HEK293T (cell line): ENCODE measurements around the gene ETAA1.

Source experiments
- CTCF ChIA-PET: fragments of 350-600 bp; formaldehyde crosslinking; extraction: SDS; loops from one replicate; lab custom pipeline; 2021; ENCODE audit warnings: antibody characterized with exemption, inconsistent platforms; lab: Yijun Ruan, JAX
- POLR2A ChIA-PET: fragments of 350-600 bp; formaldehyde crosslinking; extraction: SDS; loops from one replicate; lab custom pipeline; 2020; ENCODE audit warnings: antibody characterized with exemption, inconsistent platforms; lab: Yijun Ruan, JAX
- DNase-seq: peaks from one replicate; pipeline ENCODE4 v3.0.0; 2012; ENCODE audit warnings: mixed read lengths; ENCODE audit errors: extremely low spot score
- ARNT ChIP-seq: fragments of 450-650 bp; IDR thresholded peaks from 2 replicates; pipeline ENCODE4 v1.6.1; 2017; ENCODE audit warnings: mild to moderate bottlenecking
- BHLHE40 ChIP-seq: fragments of 450-650 bp; IDR thresholded peaks from 2 replicates; pipeline ENCODE4 v1.6.1; 2016; ENCODE audit warnings: mild to moderate bottlenecking, moderate library complexity, borderline replicate concordance
- CTBP1 ChIP-seq: fragments of 450-650 bp; IDR thresholded peaks from 2 replicates; pipeline ENCODE4 v1.6.1; 2016; ENCODE audit warnings: borderline replicate concordance
- ELF4 ChIP-seq: fragments of 450-650 bp; IDR thresholded peaks from 2 replicates; pipeline ENCODE4 v1.6.1; 2017; ENCODE audit warnings: antibody characterized with exemption
- FOXA1 ChIP-seq: fragments of 450-650 bp; IDR thresholded peaks from 2 replicates; pipeline ENCODE4 v1.6.1; 2016; ENCODE audit warnings: mild to moderate bottlenecking
- FOXK2 ChIP-seq: fragments of 450-650 bp; IDR thresholded peaks from 2 replicates; pipeline ENCODE4 v1.6.1; 2016; ENCODE audit warnings: mild to moderate bottlenecking
- FOXM1 ChIP-seq: fragments of 450-650 bp; IDR thresholded peaks from 2 replicates; pipeline ENCODE4 v1.6.1; 2017; ENCODE audit warnings: mild to moderate bottlenecking, borderline replicate concordance
- HDGF ChIP-seq: fragments of 450-650 bp; IDR thresholded peaks from 2 replicates; pipeline ENCODE4 v1.6.1; 2017; ENCODE audit warnings: antibody characterized with exemption, borderline replicate concordance
- L3MBTL2 ChIP-seq: fragments of 450-650 bp; conservative IDR thresholded peaks from 2 replicates; pipeline ENCODE4 v1.6.1; 2016; ENCODE audit warnings: mild to moderate bottlenecking
- LEF1 ChIP-seq: fragments of 450-650 bp; IDR thresholded peaks from 2 replicates; pipeline ENCODE4 v1.6.1; 2017; ENCODE audit warnings: mild to moderate bottlenecking, borderline replicate concordance
- NFRKB ChIP-seq: fragments of 450-650 bp; IDR thresholded peaks from 2 replicates; pipeline ENCODE4 v1.6.1; 2016; ENCODE audit warnings: mild to moderate bottlenecking, moderate library complexity
- SP1 ChIP-seq: fragments of 450-650 bp; IDR thresholded peaks from 2 replicates; pipeline ENCODE4 v1.6.1; 2017
- SUZ12 ChIP-seq: fragments of 450-650 bp; IDR thresholded peaks from 2 replicates; pipeline ENCODE4 v1.6.1; 2016; ENCODE audit warnings: mild to moderate bottlenecking
- TARDBP ChIP-seq: fragments of 450-650 bp; IDR thresholded peaks from 2 replicates; pipeline ENCODE4 v1.6.1; 2016
- ZNF384 ChIP-seq: fragments of 450-650 bp; IDR thresholded peaks from 2 replicates; pipeline ENCODE4 v1.6.1; 2016
- TF ChIP-seq, protein P1 (sequence below): fragments of 450-650 bp; IDR thresholded peaks from 2 replicates; pipeline ENCODE4 v1.6.1; 2016

The ETAA1 gene

DNA sequence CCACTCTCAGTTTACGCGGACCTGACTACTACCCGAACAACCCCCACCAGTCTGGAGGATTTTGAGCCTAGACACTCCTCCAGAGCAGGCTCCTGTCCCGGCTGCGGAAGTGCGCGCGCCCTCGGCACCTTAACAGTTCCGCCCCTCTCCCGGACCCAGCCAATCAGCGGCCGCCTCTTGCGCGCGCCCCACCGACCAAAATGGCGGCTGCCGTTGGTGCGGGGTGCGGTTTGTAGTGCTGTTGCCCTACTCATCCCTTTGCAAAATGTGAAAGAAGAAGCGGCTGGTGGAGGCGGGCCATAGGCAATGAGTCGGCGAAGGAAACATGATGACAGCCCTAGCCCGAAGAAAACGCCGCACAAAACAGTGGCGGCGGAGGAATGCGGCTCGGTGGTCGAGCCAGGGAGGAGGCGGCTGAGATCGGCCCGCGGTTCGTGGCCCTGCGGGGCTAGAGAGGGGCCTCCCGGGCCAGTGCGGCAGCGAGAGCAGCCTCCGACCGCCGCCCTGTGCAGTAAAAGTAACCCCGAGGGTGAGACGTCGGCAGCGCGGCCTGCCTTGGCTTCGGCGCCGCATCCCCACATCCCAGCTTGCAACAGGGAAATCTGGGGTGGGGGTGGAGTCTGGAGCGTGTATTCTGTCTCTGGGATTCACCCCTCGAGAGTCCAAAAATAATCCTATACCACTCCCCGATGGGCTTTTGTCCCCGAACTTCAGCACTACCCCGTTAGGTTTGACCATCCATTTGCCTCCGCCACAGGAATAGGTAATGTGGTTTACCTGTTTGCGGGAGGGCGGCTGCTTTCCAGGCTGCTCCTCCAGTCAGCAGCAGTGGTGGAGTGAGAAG is at the start of gene ETAA1:
Gene ETAA1, plus strand, starts transcription at position 191 of the 844 bp plus-strand sequence. Its CDS starts 116 bp downstream, at position 307.
- ChIA-PET POLR2A (interaction anchor here (0.9 to 1.0 kb wide), 3 partner anchors 30 to 163 kb away, joined by 3 read pairs; no protein-coding TSS in a partner anchor), CTCF (no interaction called here)
- TF ChIP-seq L3MBTL2: peak; percentile 34
- TF ChIP-seq SP1: no peak
- TF ChIP-seq HDGF: no peak
- peak; percentile 50; the same call in 1 of the 2 replicates for TF ChIP-seq ELF4
- peak; percentile 93 for DNase-seq

DNA sequence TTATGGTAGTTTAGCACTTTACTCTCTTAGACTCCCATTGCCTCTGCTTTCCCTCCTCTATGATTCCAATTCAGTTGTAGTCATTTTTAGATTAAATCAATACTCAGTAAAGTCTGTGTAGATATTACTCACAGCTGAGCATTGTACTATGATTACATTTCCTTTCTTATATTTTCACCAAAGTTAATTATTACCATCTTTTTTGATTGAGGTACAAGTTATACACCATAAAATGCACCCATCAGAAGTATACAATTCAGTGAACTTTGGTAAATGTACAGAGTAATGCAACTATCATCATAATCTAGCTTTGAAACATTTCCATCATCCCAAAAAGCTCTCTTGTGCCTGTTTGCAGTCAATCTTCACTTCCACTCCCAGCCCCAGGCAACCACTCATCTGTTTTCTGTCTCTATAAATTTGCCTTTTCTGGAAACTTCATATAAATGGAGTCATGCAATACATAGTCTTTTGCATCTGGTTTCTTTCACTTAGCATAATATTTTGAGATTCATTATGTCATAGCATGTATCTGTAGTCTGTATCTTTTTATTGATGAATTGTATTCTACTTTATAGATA is 30.2 kb upstream of the ETAA1 start:
- DNase-seq: no peak
- POLR2A ChIA-PET: no interaction called here
- CTCF ChIA-PET: no interaction called here
- TF ChIP-seq ARNT: no peak
- TF ChIP-seq LEF1: no peak
- no peak for TF ChIP-seq FOXA1
- no peak for TF ChIP-seq TARDBP
- TF ChIP-seq, protein P1, sequence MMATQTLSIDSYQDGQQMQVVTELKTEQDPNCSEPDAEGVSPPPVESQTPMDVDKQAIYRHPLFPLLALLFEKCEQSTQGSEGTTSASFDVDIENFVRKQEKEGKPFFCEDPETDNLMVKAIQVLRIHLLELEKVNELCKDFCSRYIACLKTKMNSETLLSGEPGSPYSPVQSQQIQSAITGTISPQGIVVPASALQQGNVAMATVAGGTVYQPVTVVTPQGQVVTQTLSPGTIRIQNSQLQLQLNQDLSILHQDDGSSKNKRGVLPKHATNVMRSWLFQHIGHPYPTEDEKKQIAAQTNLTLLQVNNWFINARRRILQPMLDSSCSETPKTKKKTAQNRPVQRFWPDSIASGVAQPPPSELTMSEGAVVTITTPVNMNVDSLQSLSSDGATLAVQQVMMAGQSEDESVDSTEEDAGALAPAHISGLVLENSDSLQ: no peak
- no peak for TF ChIP-seq FOXM1

DNA sequence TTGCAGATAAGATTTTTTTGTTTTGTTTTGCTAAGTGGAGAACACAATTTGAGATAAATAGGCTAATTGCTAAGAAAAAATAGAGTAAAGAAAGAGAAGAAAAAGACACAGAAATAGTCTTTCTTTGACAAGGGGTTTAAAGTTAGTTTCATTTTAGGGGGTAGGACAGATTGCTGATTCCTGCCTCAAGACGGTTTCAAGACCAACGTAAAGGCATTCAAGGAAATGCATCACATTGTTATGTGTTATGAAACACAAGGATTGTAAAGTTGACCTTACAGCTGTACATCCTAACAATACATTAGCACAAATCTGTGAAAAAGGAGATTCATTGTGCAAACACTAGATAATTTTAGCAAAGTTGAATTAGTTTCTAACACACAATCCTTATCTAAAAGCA is 22.7 kb upstream of the ETAA1 start:
- no peak for TF ChIP-seq ELF4
- TF ChIP-seq BHLHE40: no peak
- no peak for TF ChIP-seq SP1
- no peak for TF ChIP-seq TARDBP
- no peak for TF ChIP-seq L3MBTL2
- no peak for TF ChIP-seq HDGF
- no peak for TF ChIP-seq LEF1
- TF ChIP-seq, protein P1: no peak
- no peak for TF ChIP-seq CTBP1
- no peak for TF ChIP-seq ARNT
- no peak for TF ChIP-seq SUZ12
- TF ChIP-seq ZNF384: no peak
- TF ChIP-seq FOXM1: no peak
- TF ChIP-seq NFRKB: no peak
- TF ChIP-seq FOXK2: no peak
- TF ChIP-seq FOXA1: no peak
- ChIA-PET POLR2A (no interaction called here), CTCF (no interaction called here)
- no peak for DNase-seq

DNA sequence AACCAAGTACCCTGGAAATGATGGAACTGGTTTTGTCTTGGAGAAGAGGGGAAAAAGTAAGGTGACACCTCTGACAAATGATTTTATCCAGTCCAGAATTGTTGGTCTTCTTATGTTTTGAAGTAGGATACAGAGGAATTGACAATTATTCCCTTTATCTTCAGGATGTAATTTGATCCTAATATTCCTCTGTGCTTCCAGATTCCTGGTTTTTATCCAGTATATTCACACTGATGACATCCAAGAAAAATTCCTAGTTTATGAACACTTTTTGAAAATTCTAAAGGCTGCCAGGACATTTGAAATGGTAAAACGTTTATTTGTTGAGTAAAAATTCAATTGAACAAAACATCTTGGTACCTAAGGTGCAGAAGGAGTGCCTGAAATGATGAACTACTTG is 22.2 kb upstream of the ETAA1 start:
- no peak for TF ChIP-seq FOXA1
- no peak for TF ChIP-seq FOXK2
- TF ChIP-seq ZNF384: no peak
- no peak for TF ChIP-seq HDGF
- TF ChIP-seq NFRKB: no peak
- no peak for TF ChIP-seq TARDBP
- no peak for TF ChIP-seq CTBP1
- no peak for TF ChIP-seq BHLHE40
- no peak for TF ChIP-seq FOXM1
- ChIA-PET CTCF (no interaction called here), POLR2A (no interaction called here)
- DNase-seq: no peak

DNA sequence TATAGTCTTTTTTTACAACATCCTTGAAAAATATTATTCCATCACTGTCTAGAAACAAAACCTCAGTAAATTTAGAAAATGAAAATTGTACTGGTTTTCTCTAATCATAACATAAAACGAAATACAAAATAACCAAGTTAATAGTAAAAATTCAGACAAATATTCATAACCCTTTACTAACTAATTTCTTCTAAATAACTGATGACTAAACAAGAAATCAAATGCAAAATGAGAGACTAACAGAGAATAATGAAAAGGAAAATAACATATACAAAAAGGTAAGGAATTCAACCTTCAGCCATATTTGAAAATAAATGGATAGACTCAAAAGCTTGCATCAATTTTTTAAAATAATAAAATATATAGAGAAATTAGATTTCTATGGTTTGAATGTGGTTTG is 18.6 kb upstream of the ETAA1 start:
- ChIA-PET POLR2A (no interaction called here), CTCF (no interaction called here)
- TF ChIP-seq, protein P1: no peak
- TF ChIP-seq FOXM1: no peak
- TF ChIP-seq SUZ12: no peak
- TF ChIP-seq ZNF384: no peak
- TF ChIP-seq SP1: no peak
- no peak for TF ChIP-seq LEF1
- TF ChIP-seq NFRKB: no peak
- no peak for TF ChIP-seq L3MBTL2
- no peak for TF ChIP-seq CTBP1
- no peak for TF ChIP-seq BHLHE40
- TF ChIP-seq FOXK2: no peak
- no peak for TF ChIP-seq TARDBP
- no peak for TF ChIP-seq HDGF
- TF ChIP-seq ARNT: no peak
- no peak for DNase-seq

DNA sequence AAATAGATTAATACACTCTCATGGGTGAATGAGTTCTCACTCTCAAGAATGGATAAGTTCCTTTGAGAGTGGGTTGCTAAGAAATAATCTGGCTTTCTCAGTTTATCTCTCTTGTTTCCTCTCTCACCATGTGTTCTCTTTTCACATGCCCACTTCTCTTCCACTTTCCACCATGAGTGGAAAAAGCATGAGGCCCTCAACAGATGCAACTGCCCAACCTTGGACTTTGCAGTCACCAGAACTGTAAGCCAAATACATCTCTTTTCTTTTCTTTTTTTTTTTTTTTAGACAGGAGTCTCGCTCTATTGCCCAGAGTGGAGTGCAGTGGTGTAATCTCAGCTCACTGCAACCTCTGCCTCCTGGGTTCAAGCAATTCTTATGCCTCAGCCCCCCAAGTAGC is 18.1 kb upstream of the ETAA1 start:
- ChIA-PET CTCF (no interaction called here), POLR2A (no interaction called here)
- DNase-seq: no peak
- TF ChIP-seq CTBP1: no peak
- TF ChIP-seq ELF4: no peak
- TF ChIP-seq ZNF384: no peak
- TF ChIP-seq ARNT: no peak
- no peak for TF ChIP-seq LEF1
- no peak for TF ChIP-seq FOXM1
